WI38 (cell line): ENCODE measurements around the gene KIDINS220.

ENCODE experiments used
- H3K4me3 ChIP-seq: 2 replicates; pipeline ENCODE4 v1.5.1; 2011; ENCODE audit warnings: low read depth, mild to moderate bottlenecking, control low read depth, low read length
- CTCF ChIP-seq: IDR thresholded peaks from 2 replicates; pipeline ENCODE4 v1.5.1; 2012; ENCODE audit warnings: low read depth, mild to moderate bottlenecking, control low read depth, low read length

The KIDINS220 gene

GRCh38 chr2:8756230-8756629 is 81.2 kb downstream of the KIDINS220 start:
- TF ChIP-seq CTCF, result no peak
- H3K4me3 ChIP-seq, result no peak overlapping the region

GRCh38 chr2:8754106-8754776 is 83.2 kb downstream of the KIDINS220 start:
- no peak overlapping the region for H3K4me3 ChIP-seq
- TF ChIP-seq CTCF, result no peak

- H3K4me3 ChIP-seq, result no peak overlapping the region
- no peak for TF ChIP-seq CTCF
Observed at GRCh38 chr2:8753609-8754008, 83.8 kb downstream of the KIDINS220 start.

GRCh38 chr2:8752385-8752784 is 85.0 kb downstream of the KIDINS220 start:
- no peak for TF ChIP-seq CTCF
- H3K4me3 ChIP-seq, result no peak overlapping the region

GRCh38 chr2:8750221-8750620 is 87.2 kb downstream of the KIDINS220 start:
- no peak for TF ChIP-seq CTCF
- no peak overlapping the region for H3K4me3 ChIP-seq

GRCh38 chr2:8743261-8743660 is 94.2 kb downstream of the KIDINS220 start:
- TF ChIP-seq CTCF, result no peak
- H3K4me3 ChIP-seq, result no peak overlapping the region

- no peak for TF ChIP-seq CTCF
- H3K4me3 ChIP-seq, result no peak overlapping the region
Observed at GRCh38 chr2:8740136-8740535, 97.3 kb downstream of the KIDINS220 start.
